Measurements from ENCODE around the gene STK38L.
"Not testable (repeated sequence)": the region's sequence is repeated elsewhere in the genome, so short reads cannot be mapped to it uniquely, and the experiment has no call there.

STK38L gene

DNA sequence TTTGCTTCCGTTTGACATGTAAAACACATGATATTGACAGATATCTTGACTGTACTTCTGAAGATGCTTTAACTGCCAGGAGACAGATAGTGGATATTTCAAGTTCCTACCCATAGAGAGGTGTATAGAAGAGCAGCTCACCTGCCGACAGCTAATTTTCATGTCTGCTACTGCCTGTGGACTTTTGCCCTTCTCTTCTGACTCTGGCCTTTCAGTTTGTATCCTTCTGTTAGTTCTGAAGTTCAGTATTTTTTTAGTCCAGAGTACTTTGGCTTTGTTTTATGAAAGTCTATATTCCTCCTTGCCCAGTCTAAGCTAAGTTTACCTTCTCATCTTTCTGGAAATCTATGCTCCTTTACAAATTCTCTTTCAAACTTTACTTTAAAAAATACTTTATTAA is 30.8 kb upstream of the STK38L start:
- H3K9ac ChIP-seq (ENCODE audit: low read depth, low read length), result no peak overlapping the region
- H3K4me1 ChIP-seq (ENCODE audit: control insufficient read depth, insufficient read depth, low read length), result no peaks in the 10 kb centered on the region
- no peaks in the 10 kb centered on the region for H3K27me3 ChIP-seq (ENCODE audit: control insufficient read depth, insufficient read depth, low read length)
- no peaks in the 10 kb centered on the region for H3K36me3 ChIP-seq (ENCODE audit: control insufficient read depth, insufficient read depth, low read length)
- no peak overlapping the region for H3K4me3 ChIP-seq (ENCODE audit: low read depth, low read length)
- H3K9me3 ChIP-seq (ENCODE audit: control insufficient read depth, insufficient read depth, low read length), result no peaks in the 10 kb centered on the region

DNA sequence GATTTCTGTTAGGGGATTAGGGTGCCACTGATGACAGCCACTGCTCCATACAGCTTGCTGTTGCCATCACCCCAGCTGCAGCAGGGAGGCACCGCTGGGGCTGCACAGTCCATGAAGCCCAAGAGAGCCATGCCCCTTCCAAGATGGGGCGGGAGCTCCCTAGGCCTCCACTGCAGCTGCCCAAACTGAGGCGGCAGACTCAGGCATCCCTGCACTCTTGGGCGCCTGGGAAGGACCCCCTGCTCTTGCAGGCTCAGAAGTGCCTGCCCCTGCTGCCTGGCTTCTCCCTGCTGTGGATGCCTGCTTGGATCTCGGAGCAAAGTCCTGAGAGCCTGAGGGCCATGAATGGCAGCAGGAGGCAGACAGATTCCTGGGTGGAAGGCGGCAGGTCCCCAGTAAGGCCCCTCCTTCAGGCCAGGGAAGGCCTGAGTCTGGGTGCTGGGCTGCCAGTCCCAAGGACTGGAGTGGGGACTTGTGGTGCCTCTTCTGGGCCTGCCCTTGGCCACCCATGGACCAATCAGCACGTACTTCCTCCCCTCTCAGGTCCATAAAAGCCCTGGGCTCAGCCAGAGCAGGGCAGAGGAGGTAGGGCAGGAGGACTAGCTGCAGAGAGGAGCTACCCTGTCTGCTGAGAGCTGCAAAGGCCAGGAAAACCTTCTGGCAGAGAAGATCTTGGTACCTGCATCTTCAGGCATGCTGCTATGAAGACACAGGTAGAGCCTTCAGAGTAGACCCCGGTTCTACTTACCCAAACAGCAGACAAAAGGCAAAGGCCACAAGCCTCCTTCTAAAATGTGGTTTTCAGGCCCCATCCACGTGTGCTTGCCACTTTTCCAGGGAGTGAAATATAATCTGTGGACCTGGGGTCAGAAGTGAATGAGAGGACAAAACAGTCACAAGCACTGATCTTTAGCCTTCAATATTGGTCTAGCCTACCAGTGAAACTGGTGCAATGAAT is 30.0 kb upstream of the STK38L start:
- Histone ChIP-seq H3K4me3 (ENCODE audit: low read depth, low read length) (no peak overlapping the region), H3K9ac (ENCODE audit: low read depth, low read length) (no peak overlapping the region), H3K9me3 (ENCODE audit: control insufficient read depth, insufficient read depth, low read length) (no peaks in the 10 kb centered on the region), H3K36me3 (ENCODE audit: control insufficient read depth, insufficient read depth, low read length) (no peaks in the 10 kb centered on the region), H3K4me1 (ENCODE audit: control insufficient read depth, insufficient read depth, low read length) (no peaks in the 10 kb centered on the region), H3K27me3 (ENCODE audit: control insufficient read depth, insufficient read depth, low read length) (no peaks in the 10 kb centered on the region)

DNA sequence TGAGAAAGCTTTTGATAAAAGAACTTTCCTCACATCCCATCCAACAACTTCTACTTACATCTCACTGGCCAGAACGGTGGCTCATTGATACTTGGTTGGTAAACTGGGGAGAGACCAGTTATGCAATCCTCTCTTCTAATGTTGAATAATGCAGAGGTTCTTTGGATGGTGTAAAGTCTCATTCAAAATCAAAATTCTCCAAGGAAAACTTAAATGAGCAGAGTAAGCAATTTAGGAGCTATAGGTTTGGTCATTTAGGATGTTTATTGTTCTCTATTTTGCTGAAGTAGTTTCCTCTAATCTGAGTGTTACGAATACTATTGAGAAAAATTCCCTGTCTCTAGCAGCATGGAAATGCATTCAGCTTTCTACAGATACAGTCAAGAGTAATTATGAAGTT is 26.5 kb upstream of the STK38L start:
- Histone ChIP-seq H3K27me3 (ENCODE audit: control insufficient read depth, insufficient read depth, low read length) (no peaks in the 10 kb centered on the region), H3K9ac (ENCODE audit: low read depth, low read length) (no peak overlapping the region), H3K9me3 (ENCODE audit: control insufficient read depth, insufficient read depth, low read length) (no peaks in the 10 kb centered on the region), H3K4me3 (ENCODE audit: low read depth, low read length) (no peak overlapping the region), H3K4me1 (ENCODE audit: control insufficient read depth, insufficient read depth, low read length) (no peaks in the 10 kb centered on the region), H3K36me3 (ENCODE audit: control insufficient read depth, insufficient read depth, low read length) (no peaks in the 10 kb centered on the region)

DNA sequence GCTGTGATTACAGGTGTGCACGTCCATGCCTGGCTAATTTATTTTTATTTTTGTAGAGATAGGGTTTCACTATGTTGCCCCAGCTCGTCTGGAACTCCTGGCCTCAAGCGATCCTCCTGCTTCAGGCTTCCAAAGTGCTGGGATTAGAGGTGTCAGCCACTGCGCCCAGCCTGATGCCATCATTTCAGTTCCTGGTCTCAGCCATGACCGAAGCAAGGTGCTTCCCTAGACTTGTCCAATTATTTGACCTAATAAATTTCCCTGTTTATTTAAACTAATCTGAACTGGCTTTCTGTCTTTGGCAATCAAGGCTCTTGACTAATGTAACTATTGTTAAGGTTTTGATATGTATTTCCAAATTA is 24.4 kb upstream of the STK38L start:
- Histone ChIP-seq H3K4me3 (ENCODE audit: low read depth, low read length) (no peak overlapping the region), H3K4me1 (ENCODE audit: control insufficient read depth, insufficient read depth, low read length) (no peaks in the 10 kb centered on the region), H3K9ac (ENCODE audit: low read depth, low read length) (no peak overlapping the region), H3K36me3 (ENCODE audit: control insufficient read depth, insufficient read depth, low read length) (no peaks in the 10 kb centered on the region), H3K27me3 (ENCODE audit: control insufficient read depth, insufficient read depth, low read length) (no peaks in the 10 kb centered on the region), H3K9me3 (ENCODE audit: control insufficient read depth, insufficient read depth, low read length) (no peaks in the 10 kb centered on the region)

DNA sequence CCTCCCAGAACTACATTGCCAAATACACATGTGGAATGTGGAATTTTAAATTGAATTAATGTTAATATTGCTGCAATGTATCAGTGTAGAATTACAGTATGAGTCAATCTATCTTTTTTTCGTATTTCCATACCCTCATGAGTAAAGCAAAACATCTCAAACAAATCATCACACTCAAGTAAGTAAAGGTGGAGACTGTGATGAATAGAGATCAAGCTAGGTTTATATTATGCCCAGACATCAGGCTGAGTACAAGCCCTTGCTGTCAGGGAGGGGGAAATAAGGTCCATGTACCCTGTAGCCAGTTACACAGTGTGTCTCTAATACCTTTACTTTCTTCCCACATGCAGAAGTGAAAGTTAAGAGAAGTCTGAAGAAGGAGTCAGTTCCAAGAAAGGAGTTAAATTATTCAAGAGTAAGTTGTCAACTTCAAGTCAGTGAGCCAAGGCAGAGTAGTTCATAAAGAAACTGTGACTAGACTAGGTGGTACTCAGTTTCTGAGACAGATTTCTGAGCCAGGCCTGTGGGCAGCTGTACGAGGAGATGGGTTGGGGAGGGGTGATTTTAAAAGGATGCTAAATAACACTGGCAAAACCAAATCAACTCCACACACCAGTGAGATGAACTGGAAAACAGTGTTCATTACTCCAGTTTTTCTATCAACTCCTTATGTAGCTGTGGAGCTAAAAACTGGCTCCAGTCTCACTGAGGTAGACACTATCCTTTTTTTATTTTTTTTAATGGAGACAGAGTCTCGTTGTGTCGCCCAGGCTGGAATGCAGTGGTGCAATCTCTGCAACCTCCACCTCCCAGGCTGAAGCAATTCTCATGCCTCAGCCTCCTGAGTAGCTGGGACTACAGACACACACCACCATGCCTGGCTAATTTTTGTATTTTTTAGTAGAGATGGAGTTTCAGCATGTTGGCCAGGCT is 23.8 kb upstream of the STK38L start:
- Histone ChIP-seq H3K9ac (ENCODE audit: low read depth, low read length) (no peak overlapping the region), H3K27me3 (ENCODE audit: control insufficient read depth, insufficient read depth, low read length) (no peaks in the 10 kb centered on the region), H3K9me3 (ENCODE audit: control insufficient read depth, insufficient read depth, low read length) (no peaks in the 10 kb centered on the region), H3K36me3 (ENCODE audit: control insufficient read depth, insufficient read depth, low read length) (no peaks in the 10 kb centered on the region), H3K4me3 (ENCODE audit: low read depth, low read length) (no peak overlapping the region), H3K4me1 (ENCODE audit: control insufficient read depth, insufficient read depth, low read length) (no peaks in the 10 kb centered on the region)

DNA sequence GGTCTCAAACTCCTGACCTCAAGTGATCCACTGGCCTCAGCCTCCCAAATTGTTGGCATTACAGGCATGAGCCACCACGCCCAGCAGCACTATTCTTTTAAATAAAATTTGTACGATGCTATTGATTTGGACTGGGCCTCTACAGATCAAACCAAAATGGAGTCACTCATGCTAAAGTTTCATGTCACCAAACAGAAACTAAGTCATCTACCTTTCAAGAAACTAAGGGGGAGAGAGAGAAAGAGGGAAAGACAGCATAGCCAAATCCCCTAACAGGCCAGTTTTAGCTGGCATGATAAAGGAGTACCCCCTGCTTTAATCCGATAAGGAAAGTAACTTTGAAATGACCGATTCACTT is 23.1 kb upstream of the STK38L start:
- no peaks in the 10 kb centered on the region for H3K9me3 ChIP-seq (ENCODE audit: control insufficient read depth, insufficient read depth, low read length)
- no peak overlapping the region for H3K4me3 ChIP-seq (ENCODE audit: low read depth, low read length)

DNA sequence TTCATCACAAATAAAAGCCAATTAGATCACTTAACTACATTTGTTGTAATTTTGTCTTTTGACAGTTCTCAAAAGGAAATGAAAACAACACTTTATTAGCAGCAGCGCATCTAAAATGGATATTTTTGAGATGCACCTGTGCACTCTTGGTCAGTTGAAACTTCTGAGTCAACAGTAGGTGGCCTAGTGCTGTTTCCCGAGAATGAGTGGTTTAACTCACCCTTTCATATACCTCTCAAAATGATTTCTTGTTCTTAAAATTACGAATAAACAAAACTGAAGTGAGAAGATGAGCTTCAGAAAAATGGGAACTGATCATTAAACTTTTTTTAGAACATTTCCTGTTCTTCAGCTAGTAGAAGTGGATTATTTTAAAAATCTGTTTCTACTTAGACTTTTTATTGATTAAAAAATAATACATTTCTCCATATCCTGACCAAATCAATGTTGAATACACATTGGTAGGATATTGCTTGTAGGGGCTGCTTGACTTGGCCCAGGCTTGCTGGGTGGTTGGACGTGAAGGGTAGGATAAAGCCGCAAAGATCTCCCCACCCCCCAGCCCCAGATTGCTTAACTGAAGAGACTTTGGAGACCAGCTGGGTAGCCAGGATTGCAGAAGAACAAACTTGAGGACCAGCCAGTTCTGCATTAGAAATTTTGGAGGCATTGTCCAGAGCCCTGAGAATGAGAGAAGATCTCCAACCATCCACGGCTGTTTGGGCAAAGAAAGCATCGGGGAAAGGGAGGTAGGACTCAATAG is 22.3 kb upstream of the STK38L start:
- Histone ChIP-seq H3K9me3 (ENCODE audit: control insufficient read depth, insufficient read depth, low read length) (no peaks in the 10 kb centered on the region), H3K36me3 (ENCODE audit: control insufficient read depth, insufficient read depth, low read length) (no peaks in the 10 kb centered on the region), H3K4me1 (ENCODE audit: control insufficient read depth, insufficient read depth, low read length) (peaks cover 2% of the 10 kb centered on the region), H3K4me3 (ENCODE audit: low read depth, low read length) (no peak overlapping the region), H3K9ac (ENCODE audit: low read depth, low read length) (no peak overlapping the region), H3K27me3 (ENCODE audit: control insufficient read depth, insufficient read depth, low read length) (no peaks in the 10 kb centered on the region)

More for the DNA sequence above, 23.1 kb upstream of the STK38L start:
- no peak overlapping the region for H3K9ac ChIP-seq (ENCODE audit: low read depth, low read length)
- H3K36me3 ChIP-seq (ENCODE audit: control insufficient read depth, insufficient read depth, low read length), result no peaks in the 10 kb centered on the region
- H3K27me3 ChIP-seq (ENCODE audit: control insufficient read depth, insufficient read depth, low read length), result no peaks in the 10 kb centered on the region
- H3K4me1 ChIP-seq (ENCODE audit: control insufficient read depth, insufficient read depth, low read length), result no peaks in the 10 kb centered on the region

DNA sequence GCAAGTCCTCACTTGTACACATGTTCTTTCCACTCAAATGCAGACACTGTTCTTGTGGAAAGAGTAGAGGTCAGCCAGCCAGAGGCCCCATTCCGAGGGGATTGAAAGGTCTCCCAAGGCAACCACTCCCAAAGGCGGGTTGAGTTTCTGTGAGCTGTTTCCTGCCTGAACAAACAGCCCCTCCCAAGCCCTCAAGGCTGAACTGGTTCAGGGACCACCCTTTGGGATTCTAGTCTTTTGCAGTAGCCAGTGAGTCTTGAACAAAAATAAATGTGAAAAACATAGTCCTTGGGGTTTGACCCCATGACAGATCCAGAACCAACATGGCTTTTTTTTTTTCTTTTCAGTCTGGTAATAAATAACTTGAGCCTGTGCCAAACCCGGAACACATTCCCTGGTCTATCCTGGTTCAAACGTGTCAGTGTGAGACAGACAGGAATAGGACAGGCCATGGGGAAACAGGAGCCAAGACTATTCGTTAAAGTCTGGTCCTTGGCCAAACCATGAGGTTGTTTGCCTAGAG is 17.6 kb upstream of the STK38L start:
- peaks cover 2% of the 10 kb centered on the region for H3K4me1 ChIP-seq (ENCODE audit: control insufficient read depth, insufficient read depth, low read length)
- no peak overlapping the region for H3K4me3 ChIP-seq (ENCODE audit: low read depth, low read length)
- H3K27me3 ChIP-seq (ENCODE audit: control insufficient read depth, insufficient read depth, low read length), result no peaks in the 10 kb centered on the region
- H3K9ac ChIP-seq (ENCODE audit: low read depth, low read length), result no peak overlapping the region
- no peaks in the 10 kb centered on the region for H3K9me3 ChIP-seq (ENCODE audit: control insufficient read depth, insufficient read depth, low read length)
- H3K36me3 ChIP-seq (ENCODE audit: control insufficient read depth, insufficient read depth, low read length), result no peaks in the 10 kb centered on the region

DNA sequence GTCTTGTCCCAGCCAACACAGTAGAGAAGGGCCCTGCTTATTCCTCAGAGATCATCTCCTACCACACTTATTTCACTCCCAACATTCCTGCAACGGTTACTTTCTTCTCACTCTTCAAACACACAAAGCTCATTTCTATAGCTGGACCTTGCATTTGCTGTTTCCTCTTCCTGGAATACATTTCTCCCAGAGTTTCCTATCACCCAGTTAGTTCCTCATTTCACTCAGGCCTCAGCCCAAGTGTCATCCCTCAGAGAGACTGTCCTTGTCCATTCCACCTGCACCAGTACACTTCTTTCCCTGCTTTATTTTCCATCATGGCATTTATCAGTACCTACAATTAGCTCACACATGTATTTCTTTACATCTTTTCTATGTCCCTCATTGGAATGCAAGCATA is 14.7 kb upstream of the STK38L start:
- H3K9ac ChIP-seq (ENCODE audit: low read depth, low read length), result no peak overlapping the region
- H3K9me3 ChIP-seq (ENCODE audit: control insufficient read depth, insufficient read depth, low read length), result no peaks in the 10 kb centered on the region
- no peak overlapping the region for H3K4me3 ChIP-seq (ENCODE audit: low read depth, low read length)
- H3K36me3 ChIP-seq (ENCODE audit: control insufficient read depth, insufficient read depth, low read length), result no peaks in the 10 kb centered on the region
- peaks cover 2% of the 10 kb centered on the region for H3K4me1 ChIP-seq (ENCODE audit: control insufficient read depth, insufficient read depth, low read length)
- no peaks in the 10 kb centered on the region for H3K27me3 ChIP-seq (ENCODE audit: control insufficient read depth, insufficient read depth, low read length)

DNA sequence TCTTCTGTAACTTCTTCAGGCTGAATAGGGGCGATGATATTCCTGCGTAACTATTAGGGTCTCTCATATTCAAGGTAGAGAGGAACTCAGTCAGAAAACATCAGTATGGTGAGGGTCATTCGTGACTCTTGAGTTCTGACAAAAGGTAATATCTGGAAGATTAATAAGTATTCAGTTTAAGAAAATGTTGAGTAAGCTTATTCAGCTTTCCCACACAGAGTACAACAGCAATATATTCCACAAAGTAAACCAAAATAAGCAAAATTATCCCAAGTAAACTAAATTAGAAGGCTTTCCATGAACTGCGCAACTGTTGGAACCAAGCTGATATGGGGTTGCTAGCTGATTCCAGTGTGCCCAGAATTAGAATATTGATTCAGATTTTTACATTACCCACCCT is 12.7 kb upstream of the STK38L start:
- not testable (repeated sequence) for H3K36me3 ChIP-seq (ENCODE audit: control insufficient read depth, insufficient read depth, low read length); H3K27me3 ChIP-seq (ENCODE audit: control insufficient read depth, insufficient read depth, low read length); H3K4me1 ChIP-seq (ENCODE audit: control insufficient read depth, insufficient read depth, low read length); H3K4me3 ChIP-seq (ENCODE audit: low read depth, low read length); H3K9ac ChIP-seq (ENCODE audit: low read depth, low read length); H3K9me3 ChIP-seq (ENCODE audit: control insufficient read depth, insufficient read depth, low read length)

DNA sequence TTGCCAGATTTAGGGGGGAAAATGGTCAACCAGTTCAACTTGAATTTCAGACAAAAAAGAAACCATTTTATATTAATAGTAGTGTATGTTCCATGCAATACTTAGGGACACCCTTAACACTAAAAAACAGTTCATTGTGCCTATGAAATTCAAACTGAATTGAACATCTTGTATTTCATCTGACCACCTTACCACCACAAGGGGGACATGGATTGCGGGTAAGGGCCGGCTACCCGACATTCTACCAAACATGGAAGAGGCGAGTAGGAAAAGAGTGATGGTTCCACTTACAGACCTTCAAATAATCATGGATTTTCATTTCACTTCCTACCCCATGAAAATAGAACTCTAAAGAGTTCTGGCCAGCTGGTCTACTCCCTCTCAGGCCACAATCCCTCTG is 10.3 kb upstream of the STK38L start:
- Histone ChIP-seq H3K4me3 (ENCODE audit: low read depth, low read length) (no peak overlapping the region), H3K27me3 (ENCODE audit: control insufficient read depth, insufficient read depth, low read length) (no peaks in the 10 kb centered on the region), H3K36me3 (ENCODE audit: control insufficient read depth, insufficient read depth, low read length) (no peaks in the 10 kb centered on the region), H3K4me1 (ENCODE audit: control insufficient read depth, insufficient read depth, low read length) (no peaks in the 10 kb centered on the region), H3K9ac (ENCODE audit: low read depth, low read length) (no peak overlapping the region), H3K9me3 (ENCODE audit: control insufficient read depth, insufficient read depth, low read length) (no peaks in the 10 kb centered on the region)

Data from iPS-15b (cell line).